ENCODE measurements around the gene LRRN2.

Gene LRRN2

GRCh38 chr1:204602111-204602579 lies 83.4 kb downstream of the LRRN2 start:
- no peak for DNase-seq (ENCODE audit: low read depth)
- TF ChIP-seq POLR2A (IDR thresholded peaks at IDR 0.05; ENCODE audit: extremely low read depth, insufficient read length) (no peak), MYC (IDR thresholded peaks at IDR 0.05; ENCODE audit: low read depth, low read length) (no peak), CTCF (IDR thresholded peaks at IDR 0.05; ENCODE audit: low read depth, low read length) (no peak), MAX (IDR thresholded peaks at IDR 0.05; ENCODE audit: low read depth, low read length) (no peak)
- no peak overlapping the region for H3K4me3 ChIP-seq (ENCODE audit: low read depth, low read length)

GRCh38 chr1:204600968-204601367 lies 84.6 kb downstream of the LRRN2 start:
- DNase-seq (ENCODE audit: low read depth) = no peak
- no peak overlapping the region for H3K4me3 ChIP-seq (ENCODE audit: low read depth, low read length)

GRCh38 chr1:204600203-204600602 lies 85.3 kb downstream of the LRRN2 start:
- TF ChIP-seq MAX (IDR thresholded peaks at IDR 0.05; ENCODE audit: low read depth, low read length) = no peak
- TF ChIP-seq POLR2A (IDR thresholded peaks at IDR 0.05; ENCODE audit: extremely low read depth, insufficient read length) = no peak
- no peak for TF ChIP-seq MYC (IDR thresholded peaks at IDR 0.05; ENCODE audit: low read depth, low read length)
- TF ChIP-seq CTCF (IDR thresholded peaks at IDR 0.05; ENCODE audit: low read depth, low read length) = no peak
- no peak overlapping the region for H3K4me3 ChIP-seq (ENCODE audit: low read depth, low read length)
- DNase-seq (ENCODE audit: low read depth) = no peak

More at GRCh38 chr1:204600968-204601367, 84.6 kb downstream of the LRRN2 start:
- TF ChIP-seq CTCF (IDR thresholded peaks at IDR 0.05; ENCODE audit: low read depth, low read length) (peak; percentile 11), MAX (IDR thresholded peaks at IDR 0.05; ENCODE audit: low read depth, low read length) (no peak), POLR2A (IDR thresholded peaks at IDR 0.05; ENCODE audit: extremely low read depth, insufficient read length) (no peak)

GRCh38 chr1:204599596-204599995 lies 85.9 kb downstream of the LRRN2 start:
- no peak for DNase-seq (ENCODE audit: low read depth)
- H3K4me3 ChIP-seq (ENCODE audit: low read depth, low read length) = no peak overlapping the region
- TF ChIP-seq POLR2A (IDR thresholded peaks at IDR 0.05; ENCODE audit: extremely low read depth, insufficient read length) (no peak), CTCF (IDR thresholded peaks at IDR 0.05; ENCODE audit: low read depth, low read length) (no peak), MAX (IDR thresholded peaks at IDR 0.05; ENCODE audit: low read depth, low read length) (no peak), MYC (IDR thresholded peaks at IDR 0.05; ENCODE audit: low read depth, low read length) (no peak)

- TF ChIP-seq MAX (IDR thresholded peaks at IDR 0.05; ENCODE audit: low read depth, low read length) (no peak), MYC (IDR thresholded peaks at IDR 0.05; ENCODE audit: low read depth, low read length) (no peak), POLR2A (IDR thresholded peaks at IDR 0.05; ENCODE audit: extremely low read depth, insufficient read length) (no peak), CTCF (IDR thresholded peaks at IDR 0.05; ENCODE audit: low read depth, low read length) (no peak)
- H3K4me3 ChIP-seq (ENCODE audit: low read depth, low read length) = no peak overlapping the region
- no peak for DNase-seq (ENCODE audit: low read depth)
These were observed 86.4 kb downstream of the LRRN2 start for GRCh38 chr1:204599098-204599497.
